Astrocyte (in vitro differentiated cells and primary cell): ENCODE data around the gene QRICH1.

Source experiments
- CTCF ChIP-seq: IDR thresholded peaks from 2 replicates; pipeline ENCODE4 v1.5.1; 2011; ENCODE audit warnings: low read depth, mild to moderate bottlenecking, inconsistent platforms, low read length, moderate library complexity; ENCODE audit not compliant: insufficient read depth
- EZH2 ChIP-seq: IDR thresholded peaks from 2 replicates; pipeline ENCODE4 v1.6.1; 2012; ENCODE audit warnings: mild to moderate bottlenecking, low read length, inconsistent platforms; ENCODE audit not compliant: insufficient read depth

GRCh38 chr3:49058011-49058410, 35.9 kb downstream of the QRICH1 start:
- TF ChIP-seq CTCF (no peak), EZH2 (no peak)
